Suppressor macrophage treated with lipopolysaccharide for 1 hour (primary cell): ENCODE data around the gene LRRC51.

Experiments used
- DNase-seq, 3 donors: peaks; one replicate each; pipeline ENCODE4 v3.0.0-alpha.2; 2020 to 2022

The LRRC51 gene, protein sequence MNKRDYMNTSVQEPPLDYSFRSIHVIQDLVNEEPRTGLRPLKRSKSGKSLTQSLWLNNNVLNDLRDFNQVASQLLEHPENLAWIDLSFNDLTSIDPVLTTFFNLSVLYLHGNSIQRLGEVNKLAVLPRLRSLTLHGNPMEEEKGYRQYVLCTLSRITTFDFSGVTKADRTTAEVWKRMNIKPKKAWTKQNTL

GRCh38 chr11:72080326-72081183 is at the start of gene LRRC51, which contains the start of gene NUMA1:
TSS of gene LRRC51 (plus strand) at chr11:72080850. CDS start at chr11:72089084, 8,234 bp downstream.
TSS of gene NUMA1 (minus strand) at chr11:72080542. CDS start at chr11:72035943, 44,599 bp downstream.
- DNase-seq = peak; percentile 99 to 100 (median 100)

DNA sequence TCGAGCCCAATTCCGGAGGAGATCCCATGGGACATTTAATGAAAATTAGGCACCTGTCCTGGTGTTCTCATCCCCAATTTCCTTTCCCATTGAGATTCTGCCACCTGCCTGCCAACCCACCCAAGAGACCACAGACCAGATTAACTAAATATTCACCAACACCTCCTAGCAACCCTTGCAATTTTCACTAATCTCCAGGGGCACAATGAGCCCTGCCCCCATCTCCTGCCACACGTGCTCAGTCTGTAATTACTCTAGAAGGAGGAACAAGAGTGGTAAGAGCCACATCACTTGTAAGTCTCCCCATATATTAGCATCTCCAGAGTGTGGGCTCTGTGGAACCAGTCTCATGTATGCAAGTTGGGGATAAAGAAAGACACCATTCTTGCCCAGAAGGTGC is 44.0 kb upstream of the LRRC51 start:
- DNase-seq = no peak

DNA sequence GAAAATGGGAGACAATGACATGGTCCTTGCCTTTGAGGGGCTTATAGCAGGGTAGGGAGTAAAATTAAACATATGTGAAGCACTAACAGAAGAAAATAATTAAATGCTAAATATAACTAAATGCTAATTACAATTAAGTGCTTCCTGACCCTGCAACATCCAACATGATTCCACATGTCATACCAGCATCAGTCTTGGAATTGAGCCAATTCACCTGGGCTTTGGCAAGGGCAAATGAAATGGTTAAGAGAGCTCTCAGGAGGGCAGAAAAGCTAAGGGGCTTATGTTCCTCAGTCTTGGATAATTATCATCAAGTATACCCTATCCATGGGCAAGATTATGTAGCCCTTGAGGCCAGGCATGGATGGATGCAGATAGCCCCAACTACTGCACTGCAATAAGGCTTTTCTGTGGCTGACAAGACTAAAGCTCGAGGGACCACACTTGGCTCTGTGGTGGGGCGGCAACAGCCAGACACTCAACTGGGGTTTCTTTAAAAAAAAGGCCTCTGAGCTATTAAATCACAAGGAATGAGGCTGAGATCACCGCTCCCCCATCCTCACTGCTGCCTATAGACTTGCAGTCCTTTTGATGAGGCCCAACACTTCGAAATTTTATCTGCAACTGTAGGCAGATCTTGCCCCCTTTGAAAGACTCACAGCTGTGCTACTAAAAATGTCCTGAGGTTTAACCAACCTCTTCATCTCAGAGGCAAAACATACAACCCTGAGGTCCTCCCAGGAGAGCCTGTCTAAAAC is 42.9 kb upstream of the LRRC51 start:
- DNase-seq = no peak

GRCh38 chr11:72038491-72038890 is 42.2 kb upstream of the LRRC51 start:
- DNase-seq = no peak

DNA sequence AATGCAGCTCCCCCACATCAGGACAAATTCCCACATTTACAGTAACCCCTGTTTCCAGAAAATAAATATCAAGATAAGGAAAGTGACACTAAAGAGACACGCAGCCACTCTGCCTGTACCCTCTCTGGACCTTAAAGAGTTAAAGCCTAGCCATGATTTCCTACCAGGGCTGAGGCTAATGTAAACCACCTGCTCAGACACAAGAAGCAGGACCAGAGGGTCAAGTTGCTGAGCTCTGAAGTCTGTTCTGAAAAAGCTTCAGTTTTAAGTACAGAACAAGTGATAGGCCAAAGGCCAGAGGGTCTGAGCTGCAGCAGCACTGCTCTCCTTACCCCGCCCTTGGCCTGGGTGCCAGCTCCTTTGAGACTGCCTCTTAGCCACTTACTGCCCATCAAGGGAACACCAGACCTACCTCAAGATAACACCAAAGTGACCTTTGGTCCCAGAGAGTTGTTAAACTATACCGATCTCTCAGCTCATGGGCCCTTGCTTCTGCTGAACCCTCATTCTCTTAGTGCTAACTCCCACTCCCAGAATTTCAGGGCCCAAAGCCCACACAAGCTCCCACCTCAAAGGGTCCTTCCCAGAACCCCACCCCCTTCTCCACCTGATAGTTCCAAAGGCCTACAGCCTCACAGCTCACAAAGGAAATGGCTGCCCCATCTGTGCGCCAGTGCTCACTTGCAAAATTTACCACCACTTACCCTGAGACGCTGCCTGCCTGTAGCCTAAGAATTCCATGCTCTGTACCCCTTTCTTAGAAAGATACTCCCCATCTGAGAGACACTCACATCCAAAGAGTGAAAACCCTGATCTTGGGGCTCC is 41.4 kb upstream of the LRRC51 start:
- DNase-seq = no peak

DNA sequence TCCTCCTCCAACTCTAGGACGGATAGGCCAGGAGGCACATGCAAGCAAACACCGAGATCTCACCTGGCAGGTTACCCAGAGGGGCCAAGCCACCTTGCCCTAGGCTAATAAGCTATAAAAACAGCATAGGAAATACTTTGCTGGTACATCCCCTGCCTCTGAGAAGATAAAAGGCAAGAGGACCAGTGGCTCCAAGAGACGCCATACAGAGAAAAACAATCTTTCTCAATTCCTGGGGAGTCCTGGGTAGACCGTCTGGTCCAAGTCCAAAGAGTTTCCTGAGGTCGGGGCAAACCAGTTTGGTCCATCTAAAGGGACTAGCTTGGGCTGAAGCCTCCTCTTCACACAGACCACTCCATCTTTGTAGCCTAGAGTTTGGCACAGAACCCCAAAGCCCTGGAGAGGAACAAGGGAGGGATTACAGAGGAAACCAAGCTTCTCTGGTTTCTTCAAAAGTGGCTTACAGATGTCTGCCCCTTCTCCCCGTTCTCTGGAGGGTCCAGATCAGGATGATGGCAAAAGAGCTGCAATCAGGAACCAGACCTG is 40.7 kb upstream of the LRRC51 start:
- no peak for DNase-seq

DNA sequence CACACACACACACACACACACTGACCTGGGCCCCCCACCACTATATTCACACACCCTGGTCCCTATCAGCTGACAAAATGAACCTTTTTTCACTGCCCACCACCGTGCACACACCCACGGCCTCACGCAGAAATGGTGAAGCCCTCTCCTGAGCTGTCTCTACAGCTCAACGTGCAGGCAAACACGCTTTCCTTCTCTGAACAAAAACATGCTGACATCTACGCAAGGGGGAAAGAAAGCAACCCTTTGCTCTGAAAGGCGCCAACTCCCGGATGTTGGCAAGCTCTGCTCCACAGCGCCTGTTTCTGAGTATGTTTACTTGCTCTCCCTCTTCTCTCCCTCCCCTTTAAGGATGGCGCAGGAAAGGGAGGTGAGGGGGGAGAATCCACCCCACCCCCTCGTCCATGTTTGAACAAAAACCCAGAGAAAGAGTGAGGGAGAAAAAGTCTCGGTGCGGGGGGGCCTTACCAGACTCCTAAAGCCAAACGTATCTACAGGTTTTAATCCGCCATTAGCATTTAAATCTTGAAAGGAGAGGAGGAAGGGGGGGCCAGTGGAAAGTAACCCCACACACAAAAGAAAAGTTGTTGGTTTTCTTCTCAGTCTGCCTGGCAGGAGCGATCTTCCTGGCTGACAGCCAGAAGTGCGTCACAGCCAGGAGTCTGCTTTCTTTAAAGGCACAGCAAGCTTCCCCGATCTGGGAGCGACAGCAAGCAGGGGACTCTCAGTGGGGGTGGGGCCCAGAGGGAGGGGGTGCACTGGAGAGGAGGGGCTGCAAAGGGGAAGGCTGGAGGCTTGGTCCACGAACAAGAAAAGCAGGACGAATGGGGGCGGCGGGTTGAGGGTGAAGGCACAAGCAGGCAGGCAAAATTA is 39.9 kb upstream of the LRRC51 start:
- DNase-seq = peak; percentile 80 to 88 (median 81)

DNA sequence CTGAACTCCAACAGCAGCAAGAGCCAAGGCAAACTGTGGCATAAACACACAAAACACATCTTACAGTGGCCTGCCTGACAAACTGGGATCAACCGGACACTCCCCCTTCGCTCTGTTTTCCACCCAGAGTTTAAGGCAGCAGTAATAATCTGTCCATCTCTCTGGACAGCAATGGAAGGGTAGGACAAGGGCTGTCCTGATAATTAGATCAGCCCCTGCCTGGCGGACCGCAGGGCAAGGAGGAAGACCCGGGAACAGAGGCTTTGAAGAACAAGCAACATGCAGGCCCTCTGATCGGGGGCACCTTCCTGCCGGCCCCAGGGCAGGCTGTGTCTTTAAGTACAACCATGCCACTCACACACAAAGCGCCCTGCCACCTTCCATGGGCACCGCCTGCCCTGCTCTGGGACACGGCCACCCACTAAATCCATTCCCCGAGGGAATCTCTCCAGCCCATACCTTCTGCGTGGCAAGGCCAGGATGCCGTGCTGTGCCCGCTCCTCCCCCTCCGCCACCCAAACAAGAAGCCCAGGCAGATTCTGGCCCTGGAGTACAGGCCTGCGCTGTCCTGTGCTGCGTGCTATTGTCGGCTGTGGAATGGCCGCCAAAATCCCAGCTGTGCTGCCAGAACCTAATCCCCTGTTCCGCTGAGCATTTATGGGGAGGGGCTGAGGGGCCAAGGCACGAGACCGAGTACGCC is 39.1 kb upstream of the LRRC51 start:
- DNase-seq = peak; percentile 24 to 45 (median 31)

DNA sequence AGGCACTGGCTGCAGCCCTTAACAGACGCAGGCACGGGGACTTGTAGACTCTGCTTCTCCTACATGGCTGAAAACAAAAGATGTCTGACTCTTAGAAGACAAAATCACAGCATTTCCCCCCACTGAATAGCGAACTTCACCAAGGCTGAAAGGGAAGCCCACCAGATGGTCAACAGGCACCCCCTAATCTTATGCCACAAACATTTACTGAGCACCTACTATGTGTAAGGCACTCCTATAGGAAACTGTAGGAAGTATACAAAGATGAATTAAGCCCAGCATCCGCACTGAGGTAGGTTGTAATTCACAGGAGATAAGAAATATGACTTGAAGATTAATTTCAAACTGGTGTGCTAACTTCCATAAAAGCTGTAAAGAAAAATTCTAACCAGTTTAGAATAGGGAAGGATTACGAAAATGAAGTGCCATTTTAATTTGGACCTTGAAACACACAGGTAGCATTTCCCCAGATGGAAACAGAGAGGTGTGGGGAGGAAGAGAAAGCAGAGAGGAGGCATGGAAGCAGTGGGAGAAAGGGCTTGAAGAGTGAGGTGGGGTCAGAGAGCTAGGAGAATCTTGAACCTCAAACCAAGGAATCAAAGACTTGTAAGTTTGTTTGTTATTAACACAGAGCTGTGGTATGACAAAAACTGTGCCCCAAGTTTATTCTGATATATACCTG is 38.4 kb upstream of the LRRC51 start:
- no peak for DNase-seq

DNA sequence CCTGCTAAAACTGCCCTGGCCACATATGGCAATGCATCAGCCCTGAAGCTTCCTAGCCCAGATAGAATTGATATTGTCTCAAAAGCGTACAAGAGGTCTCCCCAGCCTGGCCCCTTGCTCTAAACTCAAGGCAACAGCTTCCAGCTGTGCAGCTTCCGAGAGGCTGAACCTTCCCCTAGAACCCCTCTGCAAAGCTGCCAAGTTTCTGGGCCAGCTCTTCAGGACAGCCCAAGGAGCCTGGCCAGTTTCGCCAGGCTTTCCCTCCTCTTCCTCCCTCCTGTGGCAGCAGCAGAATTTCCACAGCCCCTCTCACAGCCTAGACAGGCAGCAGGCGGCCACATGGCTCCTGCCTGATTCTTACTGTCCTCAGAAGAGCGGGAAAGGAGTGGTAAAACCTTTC is 34.8 kb upstream of the LRRC51 start:
- no peak for DNase-seq

- no peak for DNase-seq
These were observed 31.7 kb upstream of the LRRC51 start for GRCh38 chr11:72048766-72049460.

- DNase-seq = no peak
These were observed 22.1 kb upstream of the LRRC51 start for GRCh38 chr11:72058416-72059034.

DNA sequence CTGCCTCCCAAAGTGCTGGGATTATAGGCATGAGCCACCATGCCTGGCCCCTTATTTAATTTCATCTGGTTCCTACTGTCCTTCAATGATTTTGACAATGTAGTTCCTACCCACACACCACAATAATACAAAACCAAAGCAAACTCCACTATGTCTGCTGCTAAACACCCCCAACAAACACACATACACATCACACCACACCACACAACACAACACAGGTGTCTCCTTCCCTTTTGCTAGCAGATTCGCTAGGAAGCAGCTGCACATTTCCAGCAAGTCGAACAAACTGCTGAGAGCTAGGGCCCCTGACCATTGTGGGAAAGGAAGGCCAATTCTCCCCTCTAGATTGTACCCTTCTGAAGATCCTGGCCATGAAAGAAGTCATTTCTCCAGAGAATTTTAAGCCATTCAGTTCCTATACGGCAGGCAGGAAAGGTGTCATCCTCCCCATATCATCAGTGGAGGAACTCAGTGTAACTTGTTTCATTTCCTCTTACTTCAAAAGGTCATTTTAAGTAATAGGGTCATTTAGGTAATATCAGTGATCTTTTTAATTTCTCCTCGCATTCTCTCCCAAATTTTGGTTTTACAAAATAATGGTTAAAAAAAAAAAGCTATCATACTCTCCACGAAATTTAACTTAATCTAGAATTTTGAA is 18.8 kb upstream of the LRRC51 start:
- DNase-seq = no peak

DNA sequence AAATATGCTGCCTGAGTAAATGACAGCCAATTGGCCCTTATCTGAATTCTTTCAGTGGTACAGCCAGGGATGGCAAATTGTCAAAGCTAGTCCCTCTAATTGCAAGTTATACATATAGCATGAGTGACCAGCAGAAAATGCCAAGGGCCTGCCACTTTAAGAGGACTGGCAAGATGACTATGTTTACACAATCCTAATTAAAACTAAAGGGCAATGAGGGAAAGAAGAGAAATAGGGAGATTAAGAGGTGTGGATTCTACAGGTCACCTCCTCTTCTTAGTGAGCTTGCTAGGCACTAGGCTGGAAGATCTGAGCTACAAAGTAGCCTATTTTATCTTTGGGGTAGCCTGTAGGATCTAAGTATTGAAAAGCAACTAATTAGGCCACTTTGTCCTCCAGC is 13.8 kb upstream of the LRRC51 start:
- no peak for DNase-seq

DNA sequence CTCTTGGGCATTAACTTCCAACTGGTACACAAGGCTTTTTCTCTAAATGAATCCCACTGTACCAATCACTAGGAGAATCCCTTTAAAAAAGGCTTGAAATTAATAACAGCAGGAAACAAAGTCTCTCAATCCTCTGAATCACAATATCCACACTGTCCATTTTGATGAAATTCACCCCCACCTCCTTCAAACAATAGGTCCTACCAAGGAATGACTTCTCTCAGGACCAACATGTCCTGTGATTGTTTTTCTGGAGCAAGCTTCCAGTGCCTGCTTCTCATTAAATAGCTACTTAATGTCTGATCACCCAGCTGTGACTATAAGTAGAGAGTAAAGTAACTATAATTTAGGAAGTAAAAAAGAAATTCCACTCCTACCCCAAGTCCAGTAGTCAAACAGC is 13.4 kb upstream of the LRRC51 start:
- no peak for DNase-seq

DNA sequence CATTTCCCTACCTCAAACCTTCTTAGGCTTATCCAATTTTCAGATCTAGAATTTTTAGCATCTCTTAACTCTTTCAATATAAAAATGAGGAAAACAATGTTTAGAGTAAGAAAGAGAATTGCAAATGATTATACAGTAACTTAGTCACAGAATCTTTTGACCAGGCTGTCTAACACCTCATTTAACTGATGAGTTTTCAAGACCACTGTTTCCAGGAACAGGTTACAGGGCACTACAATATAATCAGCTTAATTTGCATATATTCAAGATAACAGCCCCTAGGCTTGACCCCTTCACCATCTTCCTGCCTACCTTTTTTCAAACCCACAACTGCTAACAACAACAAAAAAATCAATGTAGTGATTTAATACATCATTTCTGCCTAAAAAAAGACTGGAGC is 13.0 kb upstream of the LRRC51 start:
- no peak for DNase-seq

DNA sequence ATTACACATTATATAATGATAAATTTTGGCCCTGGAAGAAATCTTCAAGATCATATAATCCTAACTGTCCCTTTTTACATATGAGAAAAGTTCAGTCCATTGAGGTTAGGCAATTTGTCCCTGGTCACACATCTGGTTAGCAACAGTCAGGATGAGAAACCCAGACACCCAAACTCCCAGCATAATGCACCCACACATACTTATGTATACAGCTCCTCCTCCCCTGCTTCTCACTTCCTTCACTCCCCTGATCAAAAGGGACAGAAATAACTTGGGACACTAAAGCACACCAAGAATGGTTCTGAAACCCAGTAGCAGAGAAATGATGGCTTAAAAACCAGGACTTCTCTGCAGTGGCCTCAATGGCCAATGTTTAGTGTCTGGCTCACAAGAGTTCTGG is 11.4 kb upstream of the LRRC51 start:
- peak; percentile 67 to 77 (median 70) for DNase-seq

DNA sequence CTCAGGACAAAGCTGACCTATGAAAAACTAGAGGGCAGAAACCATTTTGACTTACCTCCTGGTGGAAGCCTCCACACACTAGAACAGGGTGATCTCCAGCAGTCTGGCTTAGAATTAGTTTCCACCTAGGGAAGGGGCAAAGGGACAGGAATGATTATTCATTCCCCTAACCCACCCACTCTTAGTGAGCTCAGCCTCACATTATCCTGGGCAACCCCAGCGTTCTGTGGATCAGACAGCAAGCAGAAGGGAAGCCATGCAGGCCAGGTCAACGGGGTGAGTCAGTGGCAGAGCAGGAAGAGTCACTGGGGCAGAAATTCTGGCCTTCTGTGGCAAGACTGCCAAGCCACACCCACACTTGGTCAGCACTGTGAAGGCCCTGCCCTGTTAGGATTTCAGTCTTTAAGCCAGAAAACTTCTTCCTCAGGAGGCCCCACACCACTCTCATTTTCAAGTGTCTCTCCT is 10.8 kb upstream of the LRRC51 start:
- DNase-seq = peak; percentile 95 to 98 (median 98)
